SU-DHL-6 (cell line): ENCODE results near the gene CERS6.

Experiments used
- H2AFZ ChIP-seq: fragments of 200-600 bp; sonication (generic); 2 replicates; pipeline ENCODE4 v1.6.1; 2014; ENCODE audit warnings: low read depth, mild to moderate bottlenecking, moderate library complexity, mixed read lengths, antibody characterized with exemption, low read length; ENCODE audit not compliant: severe bottlenecking
- H3F3A ChIP-seq: fragments of 200-600 bp; shearing (Covaris generic); 2 replicates; pipeline ENCODE4 v1.6.0; 2016; ENCODE audit warnings: antibody characterized with exemption, mild to moderate bottlenecking; ENCODE audit not compliant: insufficient read depth
- H3K27ac ChIP-seq: fragments of 200-600 bp; sonication (generic); 2 replicates; pipeline ENCODE4 v1.5.1; 2016; ENCODE audit warnings: low read depth, mild to moderate bottlenecking, low read length, moderate library complexity, mixed read lengths
- H3K27me3 ChIP-seq: fragments of 200-600 bp; sonication (generic), shearing (Covaris generic); 2 replicates; pipeline ENCODE4 v1.6.0; 2014; ENCODE audit warnings: mild to moderate bottlenecking, low read length
- H3K36me3 ChIP-seq: fragments of 200-600 bp; sonication (generic); 2 replicates; pipeline ENCODE4 v1.6.1; 2014; ENCODE audit warnings: mild to moderate bottlenecking, low read length, mixed read lengths
- H3K4me2 ChIP-seq: fragments of 300-600, 200-600 bp; shearing (Covaris generic), sonication (generic); 2 replicates; pipeline ENCODE4 v1.6.0; 2014; ENCODE audit warnings: low read length, low read depth, mild to moderate bottlenecking; ENCODE audit not compliant: poor library complexity, severe bottlenecking
- H3K4me3 ChIP-seq: fragments of 200-600 bp; sonication (generic); 2 replicates; pipeline ENCODE4 v1.5.1; 2014; ENCODE audit warnings: antibody characterized with exemption, low read length, mild to moderate bottlenecking, mixed read lengths; ENCODE audit not compliant: insufficient read depth, poor library complexity, severe bottlenecking
- H3K79me2 ChIP-seq: fragments of 200-600 bp; sonication (generic); 2 replicates; pipeline ENCODE4 v1.6.1; 2014; ENCODE audit warnings: mild to moderate bottlenecking, low read length, moderate library complexity; ENCODE audit not compliant: insufficient read depth
- H3K9ac ChIP-seq: fragments of 200-600 bp; sonication (generic); 2 replicates; pipeline ENCODE4 v1.7.0; 2014; ENCODE audit warnings: mild to moderate bottlenecking, low read length
- H3K9me2 ChIP-seq: fragments of 200-600 bp; sonication (generic); replicated peaks from 2 replicates; pipeline ENCODE4 v1.6.1; 2014; ENCODE audit warnings: low read length; ENCODE audit not compliant: insufficient read depth
- H3K9me3 ChIP-seq: fragments of 200-600 bp; sonication (generic); 2 replicates; pipeline ENCODE4 v1.6.1; 2014; ENCODE audit warnings: low read length, mixed read lengths; ENCODE audit not compliant: insufficient read depth
- H4K20me1 ChIP-seq: fragments of 200-600 bp; sonication (generic); 2 replicates; pipeline ENCODE4 v1.6.1; 2014; ENCODE audit warnings: low read depth, mild to moderate bottlenecking, antibody characterized with exemption, low read length, moderate library complexity, mixed read lengths
- EZH2phosphoT487 ChIP-seq: fragments of 200-600 bp; sonication (generic), shearing (Covaris generic); conservative IDR thresholded peaks from 2 replicates; pipeline ENCODE4 v1.6.1; 2018; ENCODE audit warnings: mild to moderate bottlenecking, antibody characterized with exemption, low read length, moderate library complexity, mixed read lengths
- TF ChIP-seq, protein P1 (sequence below): fragments of 200-600 bp; sonication (generic); IDR thresholded peaks from one replicate; pipeline ENCODE4 v1.5.1; 2017; ENCODE audit warnings: antibody characterized with exemption, mild to moderate bottlenecking, low read length, moderate library complexity; ENCODE audit not compliant: insufficient read depth, poor library complexity, severe bottlenecking

Gene CERS6

DNA sequence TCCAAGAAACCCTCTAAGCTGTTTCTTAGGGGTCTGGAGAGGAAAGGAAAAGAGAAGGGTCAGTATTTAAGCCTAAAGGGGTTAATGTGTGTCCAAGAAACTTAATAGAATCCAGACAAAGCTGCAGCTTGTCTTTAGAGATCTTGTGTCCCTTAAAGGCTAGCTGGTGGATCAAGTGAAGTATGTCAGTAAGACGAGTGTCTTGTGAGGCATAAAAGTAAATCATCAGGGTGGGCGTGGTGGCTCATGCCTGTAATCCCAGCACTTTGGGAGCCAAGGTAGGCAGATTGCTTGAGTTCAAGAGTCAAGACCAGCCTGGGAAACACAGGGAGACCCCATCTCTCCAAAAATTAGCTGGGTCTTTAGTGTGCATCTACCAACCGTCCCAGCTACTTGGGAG is 47.8 kb downstream of the CERS6 start:
- Histone ChIP-seq H3K9me2 (no peaks in the 10 kb centered on the region), H3K36me3 (no peaks in the 10 kb centered on the region), H3K79me2 (no peaks in the 10 kb centered on the region), H2AFZ (no peak overlapping the region), H3K9ac (no peak overlapping the region), H3K27me3 (no peaks in the 10 kb centered on the region), H3F3A (no peaks in the 10 kb centered on the region), H4K20me1 (no peaks in the 10 kb centered on the region), H3K9me3 (no peaks in the 10 kb centered on the region), H3K27ac (no peak overlapping the region), H3K4me2 (no peak overlapping the region), H3K4me3 (no peak overlapping the region)
- no peak for TF ChIP-seq EZH2phosphoT487
- TF ChIP-seq, protein P1, sequence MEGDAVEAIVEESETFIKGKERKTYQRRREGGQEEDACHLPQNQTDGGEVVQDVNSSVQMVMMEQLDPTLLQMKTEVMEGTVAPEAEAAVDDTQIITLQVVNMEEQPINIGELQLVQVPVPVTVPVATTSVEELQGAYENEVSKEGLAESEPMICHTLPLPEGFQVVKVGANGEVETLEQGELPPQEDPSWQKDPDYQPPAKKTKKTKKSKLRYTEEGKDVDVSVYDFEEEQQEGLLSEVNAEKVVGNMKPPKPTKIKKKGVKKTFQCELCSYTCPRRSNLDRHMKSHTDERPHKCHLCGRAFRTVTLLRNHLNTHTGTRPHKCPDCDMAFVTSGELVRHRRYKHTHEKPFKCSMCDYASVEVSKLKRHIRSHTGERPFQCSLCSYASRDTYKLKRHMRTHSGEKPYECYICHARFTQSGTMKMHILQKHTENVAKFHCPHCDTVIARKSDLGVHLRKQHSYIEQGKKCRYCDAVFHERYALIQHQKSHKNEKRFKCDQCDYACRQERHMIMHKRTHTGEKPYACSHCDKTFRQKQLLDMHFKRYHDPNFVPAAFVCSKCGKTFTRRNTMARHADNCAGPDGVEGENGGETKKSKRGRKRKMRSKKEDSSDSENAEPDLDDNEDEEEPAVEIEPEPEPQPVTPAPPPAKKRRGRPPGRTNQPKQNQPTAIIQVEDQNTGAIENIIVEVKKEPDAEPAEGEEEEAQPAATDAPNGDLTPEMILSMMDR, result no peak

DNA sequence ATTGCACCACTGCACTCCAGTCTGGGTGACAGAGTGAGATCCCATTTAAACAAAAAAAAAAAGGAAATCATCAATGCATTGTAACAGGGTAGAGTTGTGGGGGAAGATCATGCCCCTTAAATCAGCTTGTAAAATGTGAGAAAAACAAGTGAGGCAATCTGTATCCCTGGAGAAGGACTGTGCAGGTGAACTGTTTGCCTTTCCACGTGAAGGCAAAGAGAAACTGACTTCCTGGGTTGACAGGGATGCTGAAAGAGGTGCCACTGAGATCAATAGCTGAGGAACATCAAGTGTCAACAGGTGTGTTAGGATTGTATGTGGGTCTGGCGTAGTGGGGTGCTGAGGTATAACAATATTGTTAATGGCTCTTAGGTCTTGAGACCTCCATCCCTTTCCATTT is 48.3 kb downstream of the CERS6 start:
- H3K79me2 ChIP-seq, result no peaks in the 10 kb centered on the region
- no peak overlapping the region for H3K4me3 ChIP-seq
- no peaks in the 10 kb centered on the region for H3K9me2 ChIP-seq
- no peaks in the 10 kb centered on the region for H3K27me3 ChIP-seq
- no peak overlapping the region for H3K9ac ChIP-seq
- H3K4me2 ChIP-seq, result no peak overlapping the region
- no peak overlapping the region for H3K27ac ChIP-seq
- H2AFZ ChIP-seq, result no peak overlapping the region
- no peaks in the 10 kb centered on the region for H3K36me3 ChIP-seq
- H3F3A ChIP-seq, result no peaks in the 10 kb centered on the region
- TF ChIP-seq, protein P1, result no peak
- no peaks in the 10 kb centered on the region for H3K9me3 ChIP-seq
- H4K20me1 ChIP-seq, result no peaks in the 10 kb centered on the region

DNA sequence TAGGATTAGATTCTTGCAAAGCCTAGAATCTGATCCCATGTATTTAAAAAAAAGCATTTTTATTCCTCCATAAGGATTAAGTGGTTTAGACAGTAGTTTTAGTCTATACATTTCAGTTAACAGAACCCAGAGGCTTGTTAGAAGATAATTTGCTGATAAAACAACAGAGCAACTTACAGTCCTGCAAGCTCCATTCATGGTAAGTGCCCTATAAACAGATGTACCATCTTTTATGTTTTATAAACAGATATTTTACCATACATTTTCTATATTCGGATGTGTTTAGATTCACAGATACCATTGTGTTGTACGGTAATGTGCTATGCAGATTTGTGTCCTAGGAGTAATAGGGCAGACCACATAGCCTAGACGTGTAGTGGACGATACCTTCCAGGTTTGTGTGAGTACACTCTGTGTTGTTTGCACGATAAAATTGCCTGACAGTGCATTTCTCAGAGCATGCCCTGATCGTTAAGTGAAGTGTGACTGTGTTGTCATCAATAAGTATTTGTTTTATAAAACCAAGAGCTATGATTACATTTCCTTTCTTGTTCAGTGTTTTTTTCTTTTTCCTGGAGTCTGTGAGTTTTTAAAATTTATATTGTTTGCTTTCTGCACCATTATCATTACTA is 54.2 kb downstream of the CERS6 start:
- Histone ChIP-seq H3K27me3 (no peaks in the 10 kb centered on the region), H3K9me2 (no peaks in the 10 kb centered on the region), H3K79me2 (no peaks in the 10 kb centered on the region), H3K27ac (no peak overlapping the region), H3K4me2 (no peak overlapping the region), H3K4me3 (no peak overlapping the region), H2AFZ (no peak overlapping the region), H3F3A (no peaks in the 10 kb centered on the region), H3K36me3 (no peaks in the 10 kb centered on the region), H4K20me1 (no peaks in the 10 kb centered on the region), H3K9me3 (no peaks in the 10 kb centered on the region), H3K9ac (no peak overlapping the region)
- TF ChIP-seq, protein P1, result no peak
- no peak for TF ChIP-seq EZH2phosphoT487
